Activated CD4-positive, alpha-beta T cell treated with anti-CD3 and anti-CD28 coated beads for 24 hours (primary cell): ENCODE data around the gene BMS1.
A peak's percentile ranks its signal among the peaks of the same experiment; 100 is the strongest.
"Not testable (repeated sequence)": the region's sequence is repeated elsewhere in the genome, so short reads cannot be mapped to it uniquely, and the experiment has no call there.

Source experiments
- DNase-seq, 2 donors: peaks; one replicate each; pipeline ENCODE4 v3.0.0-alpha.2; 2020; ENCODE audit warnings: low read depth in 2 of 2

BMS1 gene

DNA sequence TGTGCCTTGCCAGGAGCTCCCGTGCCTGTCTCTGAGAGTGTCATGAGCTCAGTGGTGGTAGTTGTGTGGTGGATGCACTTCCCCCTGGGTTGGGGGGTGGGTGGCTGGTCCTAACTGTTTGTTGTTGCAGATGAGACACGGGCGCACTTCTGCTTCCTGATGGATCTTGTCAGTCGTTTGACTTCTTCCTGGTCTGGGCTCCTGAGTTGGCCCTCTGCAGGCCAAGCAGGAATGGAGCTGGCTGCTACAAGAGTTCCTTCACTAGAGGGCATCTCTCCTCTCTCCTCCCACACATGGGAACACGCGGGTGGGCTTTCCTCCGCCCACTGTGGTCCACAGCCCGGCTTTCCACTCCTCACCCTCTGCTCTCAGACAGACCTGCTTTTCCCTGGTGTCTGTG, 82.0 kb downstream of the BMS1 start:
- no peak for DNase-seq

DNA sequence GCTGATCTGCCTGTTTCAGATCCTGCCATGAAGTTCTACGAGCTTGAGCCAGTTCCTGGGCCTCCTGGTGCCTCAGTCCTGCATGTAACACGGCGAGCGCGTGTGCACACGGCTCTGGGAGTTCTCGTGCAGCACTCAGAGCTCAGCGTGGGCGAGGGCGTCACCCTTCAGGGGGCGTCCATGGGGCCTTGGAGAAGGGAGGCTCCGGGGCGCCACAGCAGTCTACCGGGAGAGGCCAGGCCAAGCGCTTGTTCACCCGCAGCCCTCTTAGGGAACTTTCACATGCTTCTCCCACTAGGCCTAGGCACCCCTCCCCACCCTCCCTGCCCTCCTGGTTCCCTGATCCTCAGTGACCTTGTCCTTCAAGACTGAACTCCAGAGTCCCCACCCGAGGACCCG, 83.1 kb downstream of the BMS1 start:
- DNase-seq, result no peak

DNA sequence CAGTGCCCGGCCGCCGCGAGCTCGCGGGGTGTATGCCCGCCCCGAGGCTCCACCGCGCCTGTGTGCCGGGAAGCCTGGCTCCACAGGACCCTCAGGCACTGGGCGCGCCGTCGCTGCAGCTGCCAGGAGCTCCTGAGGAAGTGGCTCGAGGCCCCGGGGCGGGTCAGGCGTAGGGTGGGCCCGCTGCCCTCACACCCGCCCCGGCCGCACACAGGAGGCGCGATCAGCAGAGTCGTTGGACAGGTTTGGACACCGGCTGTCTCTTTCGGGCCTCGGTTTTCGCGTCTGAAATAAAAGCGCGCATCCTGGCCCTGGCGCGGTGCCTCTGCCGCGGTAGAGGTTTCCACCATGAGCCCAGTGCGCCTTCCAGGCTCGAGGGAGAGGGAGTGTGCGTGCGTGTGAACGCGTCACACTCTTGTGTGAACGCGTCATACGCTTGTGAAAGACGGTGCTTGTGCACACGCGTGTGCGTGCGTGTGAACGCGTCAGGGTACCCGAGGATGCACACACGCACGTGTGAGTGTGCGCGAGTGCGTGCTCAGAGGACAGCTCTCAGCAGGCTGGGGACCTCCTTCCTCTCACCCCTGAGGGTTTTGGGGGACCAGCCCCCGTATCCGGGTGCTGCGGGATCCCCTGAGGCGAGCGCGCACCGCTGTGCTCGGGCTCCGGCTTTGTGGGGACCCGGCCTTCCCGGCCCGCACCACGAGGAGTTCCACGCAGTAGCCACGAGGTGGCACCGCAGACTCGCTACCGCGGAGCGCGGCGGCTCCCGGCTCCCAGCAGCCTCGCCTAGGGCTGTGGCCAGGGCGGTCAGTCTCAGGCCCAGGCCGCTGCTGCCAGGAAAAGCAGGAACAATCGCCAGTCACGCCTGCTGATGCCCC, 83.8 kb downstream of the BMS1 start:
- peak; percentile 27 to 34 for DNase-seq

DNA sequence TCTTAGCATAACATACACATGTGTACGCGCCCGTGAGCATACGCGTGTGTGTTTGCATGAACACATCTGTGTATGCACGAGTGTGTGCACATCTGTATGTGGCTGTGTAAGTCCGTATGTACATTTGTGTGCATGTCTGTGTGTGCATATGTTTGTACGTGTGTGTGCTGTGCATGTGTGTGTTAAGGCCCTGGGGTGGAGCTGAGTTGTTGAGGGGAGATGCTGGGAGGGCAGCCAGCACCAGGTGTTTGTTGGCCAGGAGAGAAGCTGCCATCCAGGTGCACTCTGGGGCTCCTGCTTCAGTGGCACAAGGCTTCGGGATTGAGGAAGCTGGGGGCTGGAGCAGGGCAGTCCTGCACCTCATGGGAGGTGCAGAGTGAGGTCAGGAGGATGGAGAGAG, 85.0 kb downstream of the BMS1 start:
- DNase-seq, result no peak

DNA sequence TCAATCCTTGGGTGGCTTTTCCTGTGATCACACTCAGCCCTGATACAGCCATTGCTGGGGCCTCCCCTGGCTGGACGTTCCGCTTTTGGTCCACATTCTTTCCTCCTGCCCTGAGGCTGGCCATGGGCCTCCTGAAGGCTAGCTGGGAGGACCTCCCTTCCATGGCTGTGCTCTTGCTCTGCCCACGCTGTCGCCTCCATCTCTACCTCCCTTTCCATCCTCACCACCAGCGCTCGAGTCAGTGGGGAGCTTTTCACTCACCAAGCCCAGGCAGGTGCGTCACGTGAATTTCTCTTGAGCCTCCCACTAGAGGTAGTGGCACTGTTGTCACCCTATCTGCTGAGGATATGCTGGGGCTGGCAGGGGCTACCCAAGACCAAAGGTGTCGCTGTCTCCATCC, 85.9 kb downstream of the BMS1 start:
- DNase-seq, result no peak

DNA sequence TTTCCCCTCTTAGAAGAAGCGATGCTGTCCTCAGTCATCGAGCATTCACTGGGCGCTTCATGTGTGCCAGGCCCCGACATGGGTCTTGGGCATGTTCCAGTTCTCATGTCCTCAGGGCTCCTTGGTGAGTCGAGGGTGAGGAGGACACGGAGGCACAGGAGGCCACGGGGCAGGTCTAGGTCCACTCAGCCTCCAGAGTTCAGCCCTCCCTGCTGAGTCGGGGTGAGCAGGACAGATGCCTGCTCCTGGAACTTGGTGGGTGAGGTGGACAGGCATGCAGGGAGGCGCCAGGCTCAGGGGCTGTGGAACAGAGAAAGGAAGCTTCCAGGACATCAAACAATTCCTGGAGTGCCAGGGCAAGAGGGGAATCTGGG, 87.4 kb downstream of the BMS1 start:
- DNase-seq, result no peak

DNA sequence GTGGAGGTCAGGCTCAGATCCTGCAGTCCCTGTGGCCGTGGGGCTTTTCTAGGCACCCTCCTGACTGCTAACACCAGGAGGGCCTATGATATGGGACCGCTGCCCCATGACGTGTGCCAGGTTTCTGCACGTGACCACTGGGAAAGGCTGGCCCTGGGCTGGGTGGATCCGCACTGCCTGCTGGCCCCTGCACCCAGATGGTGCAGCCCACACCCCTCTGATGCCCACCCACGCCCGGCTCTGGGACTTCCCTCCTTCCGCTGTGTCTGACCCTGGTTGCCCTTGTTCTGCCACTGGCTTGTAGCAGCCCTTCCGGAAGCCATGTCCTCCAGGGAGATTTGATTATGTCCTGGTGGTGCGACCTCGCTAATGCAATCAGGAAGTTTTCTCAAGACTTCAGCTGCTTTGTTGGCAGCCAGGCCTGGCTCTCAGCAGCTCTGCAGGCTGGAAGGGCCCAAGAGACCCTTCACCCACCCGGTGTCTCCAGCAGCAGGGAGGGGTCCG, 88.6 kb downstream of the BMS1 start:
- DNase-seq, result not testable (repeated sequence)

DNA sequence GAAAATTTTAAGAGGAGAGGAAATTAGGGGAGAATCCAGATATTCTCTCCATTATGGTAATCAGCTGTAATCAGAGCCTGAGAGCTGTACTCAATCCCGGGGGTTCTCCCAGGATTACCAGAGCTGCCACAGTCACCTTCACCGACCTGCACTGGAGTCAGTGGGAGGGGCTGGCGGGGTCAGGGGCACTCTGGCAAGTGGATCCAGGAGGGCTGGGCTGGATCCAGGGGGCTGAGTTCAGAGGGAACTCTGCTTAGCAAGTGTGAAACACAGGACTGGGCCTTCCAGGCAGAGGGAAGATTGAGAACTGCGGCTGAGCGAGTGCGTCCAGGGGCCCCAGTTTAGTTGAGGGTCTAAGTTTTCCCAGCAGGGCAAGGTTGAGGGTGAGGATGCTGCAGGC, 89.2 kb downstream of the BMS1 start:
- DNase-seq, result no peak

DNA sequence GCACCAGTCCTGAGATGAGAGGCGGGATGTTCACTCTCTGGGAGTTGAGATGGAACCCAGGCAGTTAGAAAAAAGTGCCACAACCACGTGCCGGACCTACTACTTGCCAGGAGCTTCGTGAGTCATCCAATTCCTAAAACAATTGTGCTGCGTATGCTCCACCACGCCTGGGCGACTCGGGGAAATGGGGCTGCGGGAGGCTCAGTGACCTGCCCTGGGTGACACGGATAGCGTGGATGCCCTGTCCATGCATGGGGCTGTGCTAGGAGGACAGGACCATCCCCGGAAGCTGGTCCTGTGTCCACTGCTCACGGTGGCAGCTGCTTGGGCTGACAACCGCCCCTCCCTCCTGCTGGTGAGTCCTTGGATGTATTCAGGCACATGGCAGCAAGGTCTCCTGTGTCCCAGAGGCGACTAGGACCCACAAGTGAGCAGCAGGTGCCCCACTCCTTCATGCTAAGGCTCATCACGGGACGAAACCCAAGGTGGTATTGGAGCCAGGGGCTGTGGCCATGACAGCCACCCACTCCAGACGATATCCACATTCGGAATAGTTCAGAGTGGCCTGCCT, 90.4 kb downstream of the BMS1 start:
- DNase-seq, result no peak

DNA sequence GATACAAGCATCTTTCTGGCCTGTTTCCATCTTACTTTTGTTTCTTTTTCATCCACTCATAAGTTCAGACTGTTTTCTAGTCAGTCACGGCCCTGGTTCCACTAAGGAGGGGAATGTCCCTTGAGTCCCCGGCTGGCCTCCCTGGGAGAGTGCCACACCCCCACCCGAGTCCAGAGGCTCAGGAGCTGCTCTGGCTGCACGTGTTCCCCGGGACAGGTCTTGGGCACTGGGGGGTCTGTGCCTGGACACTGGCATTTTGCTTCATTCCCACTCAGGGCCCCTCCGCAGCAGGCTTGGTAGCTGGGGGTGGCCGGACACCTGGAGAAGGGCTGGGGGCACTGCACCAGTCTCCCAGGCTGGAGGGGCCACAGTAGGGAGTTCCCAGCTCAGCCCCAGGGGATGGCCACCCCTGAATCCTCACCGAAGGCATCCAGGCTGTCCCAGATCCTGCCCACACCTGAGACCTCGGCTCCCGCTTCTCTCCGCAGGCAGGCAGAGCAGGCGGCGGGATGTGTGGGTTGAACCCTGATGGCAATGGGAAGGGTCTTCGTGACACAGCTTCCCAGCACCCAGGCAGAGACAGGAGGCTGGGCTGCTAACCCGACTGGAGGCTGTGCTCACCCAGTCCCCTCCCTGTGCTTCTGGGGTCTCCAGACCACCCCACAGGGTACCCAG, 92.3 kb downstream of the BMS1 start:
- no peak for DNase-seq

DNA sequence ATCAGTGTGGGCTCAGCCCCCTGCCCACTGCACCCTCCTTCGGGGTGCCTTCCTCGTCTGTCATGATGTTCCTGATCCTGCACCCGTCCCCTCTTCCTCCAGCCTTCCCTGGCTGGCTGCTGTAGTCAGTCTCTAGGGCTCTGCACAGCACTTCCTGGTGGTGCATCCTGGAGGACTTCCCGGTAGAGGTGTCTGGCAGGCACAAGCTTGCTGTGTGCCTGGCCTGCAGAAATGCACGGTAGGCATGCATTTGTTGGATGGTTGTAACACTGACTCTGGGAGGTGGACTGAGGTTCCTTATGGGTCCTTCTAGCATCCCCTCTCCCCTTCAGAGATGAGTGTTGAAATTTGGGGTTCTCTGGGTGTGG, 92.8 kb downstream of the BMS1 start:
- no peak for DNase-seq

DNA sequence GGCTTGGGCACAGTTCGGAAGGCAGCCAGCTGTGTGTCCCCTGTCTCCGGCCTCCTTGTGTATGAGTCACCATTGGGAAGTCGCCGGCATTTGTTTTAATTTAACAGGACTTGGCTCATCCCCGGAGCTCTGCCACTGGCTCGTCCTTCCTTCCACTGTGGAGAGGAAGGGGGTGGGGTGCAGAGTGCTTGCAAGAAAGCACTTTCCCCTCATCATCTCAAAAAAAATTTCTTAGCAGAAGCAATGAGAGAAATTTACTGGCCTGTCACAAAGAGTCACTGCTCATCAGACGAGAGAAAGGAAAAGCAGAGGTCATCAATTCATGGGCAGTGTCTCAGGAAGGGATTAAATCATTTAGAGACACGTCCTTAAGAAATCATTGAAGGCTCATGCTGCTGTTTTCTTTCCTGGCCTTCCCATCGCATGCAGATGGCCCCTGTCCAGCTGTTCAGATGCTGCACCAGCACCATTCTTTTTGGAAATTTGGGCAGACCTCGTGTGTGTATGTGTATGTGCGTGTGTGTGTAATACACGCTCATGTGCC, 93.3 kb downstream of the BMS1 start:
- no peak for DNase-seq

DNA sequence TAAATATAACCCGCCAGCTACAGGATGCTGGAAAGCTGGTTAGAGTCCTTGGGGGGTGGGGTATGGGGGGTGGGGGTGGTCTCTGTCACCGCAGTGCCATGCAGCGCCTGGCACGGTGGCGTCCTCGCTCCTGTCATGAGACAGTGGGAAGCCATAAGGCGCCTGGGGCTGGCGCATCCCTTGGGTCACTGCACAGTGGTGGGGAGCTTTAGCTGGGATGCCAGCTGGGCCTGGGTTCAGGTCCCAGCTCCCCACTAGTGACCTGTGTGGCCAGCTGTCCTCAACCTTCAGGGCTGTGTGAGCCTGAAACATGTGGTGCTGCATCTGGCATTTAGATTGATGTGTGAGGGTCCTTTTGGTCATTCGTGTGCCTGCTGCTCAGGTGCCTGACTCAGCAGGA, 93.9 kb downstream of the BMS1 start:
- no peak for DNase-seq

DNA sequence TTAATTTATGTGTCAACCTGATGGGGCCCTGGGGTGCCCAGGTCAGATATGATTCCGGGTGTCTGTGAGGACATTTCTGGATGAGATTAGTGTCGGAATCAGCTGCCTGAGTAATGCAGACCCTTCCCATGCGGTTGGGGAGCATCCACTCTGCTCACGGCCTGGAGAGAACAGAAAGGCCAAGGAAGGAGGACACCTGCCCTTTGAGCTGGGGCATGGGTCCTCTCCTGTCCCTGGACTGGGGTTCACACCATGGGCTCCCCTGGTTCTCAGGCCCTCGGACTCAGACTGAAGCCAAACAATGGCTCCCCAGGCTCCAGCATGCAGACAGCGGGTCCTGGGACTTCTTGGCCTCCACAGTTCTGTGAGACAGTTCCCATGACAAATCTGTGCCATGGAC, 94.3 kb downstream of the BMS1 start:
- no peak for DNase-seq

DNA sequence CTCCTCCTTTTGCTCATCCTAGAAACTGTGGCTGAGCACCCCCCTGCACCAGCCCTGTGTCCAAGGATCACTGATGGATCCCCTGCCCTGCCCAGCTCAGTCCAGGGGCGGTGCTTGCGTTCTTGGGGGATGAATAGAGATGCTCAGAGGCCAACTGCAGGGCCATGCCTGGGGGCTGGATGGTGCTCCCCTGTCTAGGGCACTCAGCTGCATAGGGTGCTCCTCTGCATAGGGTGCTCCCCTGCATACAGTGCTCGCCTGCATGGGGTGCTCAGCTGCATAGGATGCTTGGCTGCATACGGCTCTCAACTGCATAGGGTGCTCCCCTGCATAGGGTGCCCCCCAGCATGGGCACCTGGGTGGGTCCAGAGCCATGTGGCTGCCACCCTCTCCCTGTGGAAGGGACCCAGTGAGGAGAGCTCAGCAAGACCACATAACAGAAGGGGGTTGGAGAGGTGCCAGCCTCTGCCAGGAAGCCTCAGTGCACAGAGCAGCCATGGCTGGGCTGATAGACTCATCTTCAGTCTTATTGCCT, 95.0 kb downstream of the BMS1 start:
- DNase-seq, result no peak

DNA sequence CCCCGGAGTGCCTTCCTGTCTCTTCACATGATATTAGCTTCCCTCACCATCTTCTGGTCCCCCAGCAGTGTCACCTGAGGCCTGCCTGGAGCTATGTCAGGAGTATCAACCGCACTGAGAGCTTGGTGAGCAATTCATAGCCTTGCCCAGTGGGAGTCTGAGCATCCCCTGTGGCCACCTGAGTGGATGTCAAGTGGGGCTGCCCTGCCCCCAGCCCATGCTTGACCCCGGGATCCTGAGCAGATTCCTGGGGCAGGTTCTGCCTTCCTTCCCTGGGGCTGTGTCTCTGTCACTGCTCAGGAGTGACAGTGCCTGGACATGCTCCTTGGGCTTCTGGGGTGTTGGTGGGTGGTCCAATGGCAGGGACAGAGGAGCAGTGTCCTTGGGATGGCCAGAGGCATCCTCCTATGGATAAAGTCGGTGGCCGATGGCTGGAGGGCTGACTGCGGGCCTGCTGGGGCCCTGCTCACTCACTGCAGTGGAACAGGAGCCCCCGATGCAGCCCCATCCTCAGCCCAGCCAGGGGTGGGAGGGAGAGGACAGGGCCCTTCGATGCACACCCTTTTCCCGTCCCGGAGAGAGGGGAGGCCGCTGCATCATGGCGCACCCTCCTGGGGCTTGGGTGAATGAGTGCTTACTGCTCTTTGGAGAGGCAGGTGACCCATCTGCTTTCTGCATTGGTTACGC, 95.7 kb downstream of the BMS1 start:
- DNase-seq, result no peak

DNA sequence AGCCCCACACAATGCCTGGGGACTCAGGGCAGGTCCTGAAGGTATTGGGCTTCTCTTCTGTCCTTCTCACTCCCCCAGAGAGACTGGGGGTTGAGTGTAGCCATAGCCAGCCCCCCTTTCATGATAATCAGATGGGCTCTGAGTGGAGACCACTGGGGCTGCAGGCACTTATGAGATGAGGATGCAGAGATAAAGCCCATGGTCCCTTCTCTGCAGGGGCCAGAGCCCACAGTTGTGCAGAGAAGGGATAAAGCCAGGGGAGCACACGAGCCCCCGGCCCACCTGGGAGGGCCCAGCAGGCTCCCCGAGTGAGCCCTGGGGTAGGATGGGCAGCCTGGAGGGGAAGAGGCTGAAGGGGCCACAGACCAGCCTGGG, 96.2 kb downstream of the BMS1 start:
- no peak for DNase-seq

DNA sequence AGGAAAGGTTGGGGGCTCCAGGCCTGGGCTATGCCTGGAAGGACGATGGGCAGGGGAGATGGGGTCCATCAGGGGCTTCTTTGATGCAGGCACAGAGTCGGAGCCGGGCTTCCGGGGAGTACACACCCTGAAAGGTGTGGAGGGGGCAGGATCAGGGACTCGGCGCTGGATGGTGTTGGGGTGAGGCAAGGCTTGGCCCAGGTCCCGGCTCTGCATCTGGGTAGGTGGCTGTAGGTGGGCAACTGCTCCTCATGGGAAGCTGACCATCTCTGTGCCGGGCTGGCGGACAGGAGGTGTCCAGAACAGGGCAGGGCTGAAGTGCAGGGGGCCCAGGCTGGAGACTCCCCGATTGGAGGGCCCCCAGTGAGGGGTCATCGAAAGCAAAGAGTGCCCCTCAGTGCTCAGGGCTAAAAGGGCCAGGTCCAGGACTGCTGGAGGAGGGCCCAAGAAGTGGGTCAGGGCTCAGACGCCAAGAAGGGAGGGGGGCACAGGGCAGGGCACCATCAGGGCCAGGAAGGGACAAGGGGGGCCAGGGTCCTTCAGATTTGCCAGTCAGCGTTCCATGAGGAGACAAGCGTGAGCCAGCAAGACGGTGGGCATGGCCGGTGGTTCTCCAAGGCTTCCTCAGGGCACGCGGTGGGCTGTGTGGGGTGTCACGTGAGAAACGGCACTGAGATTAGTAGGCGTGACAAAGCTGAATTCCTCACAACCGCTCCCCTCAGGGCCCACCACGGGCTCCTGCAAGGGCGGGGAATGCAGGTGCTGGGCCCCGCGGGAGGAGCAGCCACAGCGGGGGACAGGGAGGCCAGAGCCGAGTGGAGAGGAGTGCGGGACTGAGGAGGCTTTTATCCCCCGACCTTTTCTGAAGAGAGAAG, 97.0 kb downstream of the BMS1 start:
- DNase-seq, result no peak

DNA sequence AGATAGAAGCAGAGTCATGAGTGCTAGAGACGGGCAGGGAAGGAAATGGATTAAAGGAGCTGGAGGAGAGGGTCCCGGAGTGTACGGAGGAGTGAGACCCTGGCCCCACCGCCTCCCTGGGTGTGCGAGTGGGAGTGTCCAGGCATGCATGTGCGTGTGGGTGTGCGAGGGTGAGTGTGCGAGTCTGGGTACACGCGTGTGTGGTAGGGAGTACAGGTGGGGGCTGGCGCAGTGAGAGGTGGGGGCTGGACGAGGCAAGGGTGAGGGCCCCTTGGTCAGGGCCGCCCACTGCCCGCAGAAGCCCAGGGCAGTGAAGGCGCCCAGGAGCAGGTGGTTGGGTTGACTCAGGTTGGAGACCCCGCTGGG, 97.6 kb downstream of the BMS1 start:
- no peak for DNase-seq

DNA sequence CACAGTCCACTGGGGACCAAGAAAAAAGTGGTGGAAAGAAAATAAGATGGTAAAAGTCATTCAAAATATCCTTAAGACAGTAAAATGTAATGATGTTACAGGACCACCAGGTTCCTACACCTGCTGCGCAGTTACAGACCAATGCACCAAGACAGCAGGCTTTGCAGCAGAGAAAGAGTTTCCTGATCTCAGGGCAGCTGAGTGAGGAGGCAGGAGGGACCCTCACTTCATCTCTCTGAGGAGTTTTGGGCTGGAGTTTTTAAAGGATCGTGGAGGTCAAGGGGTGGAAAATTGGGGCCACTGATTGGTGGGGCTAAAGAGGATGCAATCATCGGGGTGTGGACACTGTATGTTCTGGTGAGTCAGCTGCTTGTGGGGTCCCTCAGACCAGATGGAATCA, 100.0 kb downstream of the BMS1 start:
- no peak for DNase-seq
